KMS-11 (cell line): Measurements from ENCODE around the gene ZSCAN5A.

Source experiments
- H2AFZ ChIP-seq: fragments of 200-600 bp; sonication (generic); 2 replicates; pipeline ENCODE4 v1.6.1; 2016; ENCODE audit warnings: antibody characterized with exemption, mixed run types, low read depth
- H3K27ac ChIP-seq: fragments of 200-600 bp; sonication (generic); 2 replicates; pipeline ENCODE4 v1.6.1; 2016; ENCODE audit warnings: mild to moderate bottlenecking, mixed run types
- H3K27me3 ChIP-seq: fragments of 200-600 bp; sonication (generic); 2 replicates; pipeline ENCODE4 v1.6.1; 2017; ENCODE audit warnings: mild to moderate bottlenecking, low read depth, mixed run types, moderate library complexity; ENCODE audit not compliant: insufficient read depth
- H3K36me3 ChIP-seq: fragments of 200-600 bp; sonication (generic); 2 replicates; pipeline ENCODE4 v1.6.1; 2017; ENCODE audit warnings: mild to moderate bottlenecking, mixed run types; ENCODE audit not compliant: insufficient read depth
- H3K4me1 ChIP-seq: fragments of 200-600 bp; sonication (generic); 2 replicates; pipeline ENCODE4 v1.6.1; 2016; ENCODE audit warnings: mild to moderate bottlenecking, low read depth, mixed run types; ENCODE audit not compliant: poor library complexity, severe bottlenecking
- H3K4me2 ChIP-seq: fragments of 200-600 bp; sonication (generic); 2 replicates; pipeline ENCODE4 v1.7.0; 2016; ENCODE audit warnings: mild to moderate bottlenecking, mixed run types
- H3K4me3 ChIP-seq: fragments of 200-600 bp; sonication (generic); IDR thresholded peaks from 2 replicates; pipeline ENCODE4 v1.6.1; 2017; ENCODE audit warnings: low read depth, low read length, mixed read lengths; ENCODE audit not compliant: insufficient read depth
- H3K79me2 ChIP-seq: fragments of 200-600 bp; sonication (generic); 2 replicates; pipeline ENCODE4 v1.6.1; 2016; ENCODE audit warnings: low read depth, mixed run types; ENCODE audit not compliant: insufficient read depth
- H3K9ac ChIP-seq: fragments of 200-600 bp; sonication (generic); 2 replicates; pipeline ENCODE4 v1.6.1; 2016; ENCODE audit warnings: mild to moderate bottlenecking, mixed run types
- H4K20me1 ChIP-seq: fragments of 200-600 bp; sonication (generic); 2 replicates; pipeline ENCODE4 v1.6.1; 2016; ENCODE audit warnings: mild to moderate bottlenecking, mixed run types; ENCODE audit not compliant: insufficient read depth
- CTCF ChIP-seq: fragments of 200-600 bp; sonication (generic); conservative IDR thresholded peaks from 2 replicates; pipeline ENCODE4 v1.6.1; 2017; ENCODE audit warnings: low read depth, mild to moderate bottlenecking, antibody characterized with exemption, low read length, moderate library complexity, mixed read lengths

ZSCAN5A gene

GRCh38 chr19:56324436-56324835 is 9.8 kb upstream of the ZSCAN5A start:
- Histone ChIP-seq H4K20me1 (no peaks in the 10 kb centered on the region), H3K4me1 (no peaks in the 10 kb centered on the region), H2AFZ (no peak overlapping the region), H3K27me3 (no peaks in the 10 kb centered on the region), H3K36me3 (no peaks in the 10 kb centered on the region), H3K4me3 (no peak overlapping the region), H3K9ac (no peak overlapping the region), H3K27ac (no peak overlapping the region), H3K4me2 (no peak overlapping the region), H3K79me2 (no peaks in the 10 kb centered on the region)
- TF ChIP-seq CTCF: no peak

GRCh38 chr19:56321989-56322440 is 7.4 kb upstream of the ZSCAN5A start:
- Histone ChIP-seq H3K9ac (no peak overlapping the region), H2AFZ (no peak overlapping the region), H3K27me3 (no peaks in the 10 kb centered on the region), H3K4me2 (no peak overlapping the region), H3K4me3 (no peak overlapping the region), H3K27ac (no peak overlapping the region), H3K36me3 (no peaks in the 10 kb centered on the region), H4K20me1 (no peaks in the 10 kb centered on the region), H3K79me2 (no peaks in the 10 kb centered on the region), H3K4me1 (no peaks in the 10 kb centered on the region)
- TF ChIP-seq CTCF: no peak

- no peak overlapping the region for H3K4me2 ChIP-seq
These were observed 6.8 kb upstream of the ZSCAN5A start for GRCh38 chr19:56321254-56321988.

GRCh38 chr19:56319991-56320390 is 5.4 kb upstream of the ZSCAN5A start:
- Histone ChIP-seq H3K27me3 (no peaks in the 10 kb centered on the region), H3K27ac (no peak overlapping the region), H3K9ac (no peak overlapping the region), H3K4me1 (peaks cover 3% of the 10 kb centered on the region), H3K4me3 (no peak overlapping the region), H3K36me3 (no peaks in the 10 kb centered on the region), H2AFZ (no peak overlapping the region), H3K79me2 (no peaks in the 10 kb centered on the region), H4K20me1 (no peaks in the 10 kb centered on the region), H3K4me2 (no peak overlapping the region)
- no peak for TF ChIP-seq CTCF

More at GRCh38 chr19:56321254-56321988, 6.8 kb upstream of the ZSCAN5A start:
- Histone ChIP-seq H2AFZ (no peak overlapping the region), H3K27me3 (no peaks in the 10 kb centered on the region), H3K9ac (no peak overlapping the region), H4K20me1 (no peaks in the 10 kb centered on the region), H3K4me1 (no peaks in the 10 kb centered on the region), H3K79me2 (no peaks in the 10 kb centered on the region), H3K27ac (no peak overlapping the region), H3K36me3 (no peaks in the 10 kb centered on the region), H3K4me3 (no peak overlapping the region)
- TF ChIP-seq CTCF: no peak
